Gastroesophageal sphincter (tissue), 4 donors: ENCODE measurements around the gene BCR. TPM values are rescaled to one million over a fixed set of nuclear protein-coding genes. Genes with fewer than 3 reads are reported as not detected.
A peak's percentile ranks its signal among the peaks of the same experiment; 100 is the strongest.

Experiments
- ATAC-seq: fragments of 150-250 bp; one replicate; pipeline ENCODE4 v1.9.1; 2016; ENCODE audit warnings: mild to moderate bottlenecking, moderate library complexity
- H3K27ac ChIP-seq, 4 donors: fragments of 200-600 bp; sonication (generic) in 3 of 4; 1 replicate in 3 of 4; 2 replicates in 1 of 4; pipeline ENCODE4 v1.5.1; 2016 to 2019
- H3K27me3 ChIP-seq: fragments of 200-600 bp; sonication (generic); one replicate; pipeline ENCODE4 v1.5.1; 2019
- H3K36me3 ChIP-seq, 2 donors: fragments of 200-600 bp; sonication (generic); one replicate each; pipeline ENCODE4 v1.5.1; 2019; ENCODE audit warnings: control low read depth in 1 of 2
- H3K4me1 ChIP-seq, 3 donors: fragments of 200-600 bp; sonication (generic); 1 replicate in 2 of 3; 2 replicates in 1 of 3; pipeline ENCODE4 v1.5.1; 2016 to 2019; ENCODE audit warnings: control low read depth in 2 of 3
- H3K4me3 ChIP-seq, 2 donors: fragments of 200-600 bp; sonication (generic); one replicate each; pipeline ENCODE4 v1.5.1; 2019; ENCODE audit warnings: mild to moderate bottlenecking in 1 of 2, moderate library complexity in 1 of 2
- H3K9me3 ChIP-seq, 3 donors: fragments of 200-600 bp; sonication (generic); one replicate each; pipeline ENCODE4 v1.5.1; 2017 to 2019; ENCODE audit warnings: control low read depth in 2 of 3
- CTCF ChIP-seq, 4 experiments: fragments of 200-600 bp in 2 of 4; fragments of 450-650 bp in 2 of 4; sonication (generic) in 1 of 4; IDR thresholded peaks; one replicate each; pipeline ENCODE4 v1.5.1; 2017 to 2019; ENCODE audit warnings: antibody characterized with exemption in 4 of 4, mild to moderate bottlenecking in 2 of 4, moderate library complexity in 2 of 4
- EP300 ChIP-seq: sonication (generic); formaldehyde crosslinking; IDR thresholded peaks from one replicate; pipeline ENCODE4 v1.6.1; 2017; ENCODE audit warnings: antibody characterized with exemption, mild to moderate bottlenecking
- POLR2A ChIP-seq, 2 donors: fragments of 450-650 bp; IDR thresholded peaks; one replicate each; pipeline ENCODE4 v1.6.1; 2017; ENCODE audit warnings: antibody characterized with exemption in 2 of 2, mild to moderate bottlenecking in 2 of 2, moderate library complexity in 1 of 2
- POLR2AphosphoS5 ChIP-seq: sonication (generic); formaldehyde crosslinking; IDR thresholded peaks from one replicate; pipeline ENCODE4 v1.6.1; 2017; ENCODE audit warnings: antibody characterized with exemption
- WGBS, 2 donors: methylation state at CpG; one replicate each; pipeline ENCODE4 v1.1.5; 2018; ENCODE audit warnings: low coverage in 1 of 2; 5-methylcytosine and 5-hydroxymethylcytosine counted together
- total RNA-seq, 4 donors: library from RNA; depleted of rRNA; stranded (reverse); fragments of >200 nt; gene quantifications; one replicate each; pipeline ENCODE4 v1.1.0, GENCODE V29; 2016

Gene BCR
- total RNA-seq, 4 donors from 2014 or later, result 39.2 to 81.1 (median 46.2) TPM

GRCh38 chr22:23240639-23241389, 60.5 kb downstream of the BCR start:
- Histone ChIP-seq H3K4me1 (peaks cover 0 to 73% (median 22%) of the 10 kb centered on the region in 3 donors), H3K9me3 (no peaks in the 10 kb centered on the region), H3K36me3 (no peaks in the 10 kb centered on the region), H3K27ac (no peak overlapping the region), H3K4me3 (no peak overlapping the region), H3K27me3 (no peaks in the 10 kb centered on the region)
- no peak for ATAC-seq
- WGBS, 2 donors, result 72 to 86% methylated on average over 6 of the region's 13 CpGs
- no peak for TF ChIP-seq POLR2AphosphoS5
- TF ChIP-seq EP300, result no peak
- peak in 1 of 4 experiments; percentile 26 for TF ChIP-seq CTCF (IDR thresholded peaks at IDR 0.05)
- no peak for TF ChIP-seq POLR2A (IDR thresholded peaks at IDR 0.05)

- peaks cover 0 to 63% (median 18%) of the 10 kb centered on the region in 3 donors for H3K4me1 ChIP-seq
- no peak for ATAC-seq
Observed at GRCh38 chr22:23241562-23242472, 61.5 kb downstream of the BCR start.

GRCh38 chr22:23242473-23243001, 62.2 kb downstream of the BCR start:
- TF ChIP-seq POLR2AphosphoS5 (no peak), POLR2A (IDR thresholded peaks at IDR 0.05) (no peak), EP300 (no peak), CTCF (IDR thresholded peaks at IDR 0.05) (no peak)
- no peak for ATAC-seq
- no peaks in the 10 kb centered on the region for H3K27me3 ChIP-seq
- H3K4me1 ChIP-seq, result peaks cover 0 to 56% (median 11%) of the 10 kb centered on the region in 3 donors
- no peak overlapping the region for H3K4me3 ChIP-seq
- WGBS, 2 donors, result 72 to 87% methylated on average over 5 to 7 of the region's 10 CpGs
- H3K9me3 ChIP-seq, result no peaks in the 10 kb centered on the region
- H3K36me3 ChIP-seq, result no peaks in the 10 kb centered on the region
- H3K27ac ChIP-seq, result no peak overlapping the region

More at GRCh38 chr22:23241562-23242472, 61.5 kb downstream of the BCR start:
- Histone ChIP-seq H3K27ac (no peak overlapping the region), H3K4me3 (no peak overlapping the region), H3K36me3 (no peaks in the 10 kb centered on the region), H3K9me3 (no peaks in the 10 kb centered on the region), H3K27me3 (no peaks in the 10 kb centered on the region)
- WGBS, 2 donors, result 89 to 92% methylated on average over 5 to 7 of the region's 8 CpGs
- TF ChIP-seq POLR2AphosphoS5 (no peak), POLR2A (IDR thresholded peaks at IDR 0.05) (no peak), CTCF (IDR thresholded peaks at IDR 0.05) (no peak), EP300 (no peak)

GRCh38 chr22:23243006-23243573, 62.8 kb downstream of the BCR start:
- H3K27me3 ChIP-seq, result no peaks in the 10 kb centered on the region
- H3K27ac ChIP-seq, result no peak overlapping the region
- peaks cover 0 to 52% (median 5%) of the 10 kb centered on the region in 3 donors for H3K4me1 ChIP-seq
- H3K9me3 ChIP-seq, result no peaks in the 10 kb centered on the region
- H3K4me3 ChIP-seq, result no peak overlapping the region
- ATAC-seq, result no peak
- TF ChIP-seq EP300 (no peak), CTCF (IDR thresholded peaks at IDR 0.05) (no peak), POLR2AphosphoS5 (no peak), POLR2A (IDR thresholded peaks at IDR 0.05) (no peak)
- 63 to 77% methylated on average over 5 to 6 of the region's 8 CpGs for WGBS, 2 donors
- H3K36me3 ChIP-seq, result no peaks in the 10 kb centered on the region
